Suprapubic skin (tissue), 3 donors: ENCODE data around the gene NBEA.

Source experiments
- CTCF ChIP-seq, 2 donors: fragments of 200-600 bp in 1 of 2; fragments of 450-650 bp in 1 of 2; sonication (generic) in 1 of 2; IDR thresholded peaks; one replicate each; pipeline ENCODE4 v1.5.1; 2016 to 2019; ENCODE audit warnings: antibody characterized with exemption in 2 of 2, mild to moderate bottlenecking in 1 of 2, moderate library complexity in 1 of 2
- POLR2A ChIP-seq, 2 donors: fragments of 450-650 bp; IDR thresholded peaks; one replicate each; pipeline ENCODE4 v1.6.1; 2017; ENCODE audit warnings: antibody characterized with exemption in 2 of 2, mild to moderate bottlenecking in 2 of 2, moderate library complexity in 2 of 2

- TF ChIP-seq POLR2A (IDR thresholded peaks at IDR 0.05) = no peak
- TF ChIP-seq CTCF (IDR thresholded peaks at IDR 0.05) = no peak
Observed at GRCh38 chr13:35695448-35695770, 753.3 kb downstream of the NBEA start.
